ENCODE results near the gene ITIH3.

Gene ITIH3

GRCh38 chr3:52829906-52830463, 35.4 kb downstream of the ITIH3 start:
- no peak for DNase-seq

DNA sequence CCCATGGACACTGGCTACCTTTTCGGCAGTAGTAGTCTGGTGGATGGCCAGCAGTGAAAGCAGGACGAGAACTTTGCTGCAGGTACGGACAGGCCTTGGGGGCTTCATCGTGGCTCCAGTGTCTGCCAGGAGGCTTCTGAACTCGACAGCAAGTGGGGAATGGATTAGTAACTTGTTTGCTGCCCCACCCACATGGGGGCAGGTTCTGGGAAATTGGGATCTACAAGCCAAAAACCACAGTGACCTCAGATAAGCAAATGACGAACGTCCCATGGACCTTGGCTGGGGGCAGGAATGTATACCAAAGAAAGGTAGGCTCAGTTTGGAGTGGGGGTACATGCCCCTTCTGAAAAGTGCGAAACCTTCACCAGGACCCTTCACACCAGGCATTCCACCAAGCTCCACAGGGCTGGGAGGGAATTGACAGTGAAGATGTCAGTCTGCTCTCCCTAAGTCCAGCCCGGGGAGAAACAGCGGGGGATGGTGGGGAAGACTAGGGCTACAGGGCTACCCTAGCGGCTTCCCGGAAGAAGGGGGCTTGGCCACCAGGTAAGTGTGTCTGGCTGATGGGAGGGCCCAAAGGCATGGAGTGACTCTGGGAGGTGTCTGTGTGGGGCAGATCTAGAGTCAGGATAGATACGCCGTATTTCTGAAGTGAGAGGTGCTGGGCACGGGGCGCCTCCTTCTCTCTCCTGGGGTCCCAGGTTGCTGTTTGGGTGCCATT, 36.1 kb downstream of the ITIH3 start, which contains the start of gene ITIH4:
Gene ITIH4 (minus strand): TSS at position 138 of the 724 bp plus-strand sequence. CDS start 30 bp downstream, at position 108.
- no peak for DNase-seq

DNA sequence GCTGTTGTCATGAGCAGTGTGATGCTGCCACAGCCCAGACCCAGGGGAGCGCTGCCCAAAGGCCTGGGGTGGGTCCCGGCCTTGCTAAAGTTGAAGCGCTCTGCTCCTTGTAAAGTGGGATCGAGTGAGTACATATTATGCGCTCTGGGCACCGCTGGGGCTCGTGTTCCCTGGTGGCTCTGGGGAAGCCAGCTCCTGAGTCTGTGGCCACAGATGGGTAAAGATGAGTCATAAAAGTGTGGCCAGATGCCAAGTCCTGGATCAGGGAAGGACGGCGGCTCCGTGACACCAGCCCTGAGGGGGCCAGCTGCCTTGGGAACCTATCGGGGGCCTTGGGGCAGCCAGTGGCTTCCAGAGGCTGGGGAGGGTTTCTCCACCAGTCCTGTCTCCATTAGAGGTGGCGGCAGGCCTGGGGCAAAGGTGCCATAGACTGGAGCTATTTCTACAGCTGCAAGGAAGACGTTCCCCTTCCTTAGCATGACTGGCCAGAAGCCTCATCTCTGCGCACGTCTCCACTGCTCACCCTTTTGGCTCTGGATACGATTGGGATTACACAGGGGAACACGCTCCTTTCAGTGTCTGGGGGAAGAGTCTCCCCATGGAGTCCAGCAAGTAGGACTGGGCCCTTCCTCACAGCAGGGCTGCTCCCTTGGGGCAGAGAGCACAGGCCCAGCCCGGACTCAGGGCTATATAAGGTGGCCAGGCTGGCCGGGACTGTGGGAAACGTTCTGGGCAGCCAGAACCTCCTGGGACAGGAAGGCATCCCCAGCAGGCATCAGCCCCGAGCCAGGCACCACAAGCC, 37.1 kb downstream of the ITIH3 start:
- no peak for DNase-seq

DNA sequence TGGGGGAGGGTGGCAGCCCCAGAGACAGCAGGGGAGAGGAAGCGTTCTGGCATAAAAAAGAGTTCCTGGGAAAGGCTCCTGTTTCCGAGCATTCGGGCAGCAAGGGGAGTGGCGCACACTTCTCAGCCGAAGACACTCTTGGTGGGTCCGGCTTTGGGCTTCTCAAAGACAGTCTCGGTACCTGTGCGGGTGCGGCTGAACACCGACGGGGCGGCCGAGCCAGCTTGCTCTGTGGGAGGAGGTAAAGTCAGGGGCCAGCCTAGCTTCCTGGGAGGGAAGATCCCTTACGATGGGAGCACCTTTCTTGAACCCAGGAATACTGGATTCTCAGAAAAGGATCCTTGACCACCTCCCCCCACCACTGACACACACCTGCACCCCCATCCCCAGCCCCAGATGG, 38.6 kb downstream of the ITIH3 start:
- no peak for DNase-seq

DNA sequence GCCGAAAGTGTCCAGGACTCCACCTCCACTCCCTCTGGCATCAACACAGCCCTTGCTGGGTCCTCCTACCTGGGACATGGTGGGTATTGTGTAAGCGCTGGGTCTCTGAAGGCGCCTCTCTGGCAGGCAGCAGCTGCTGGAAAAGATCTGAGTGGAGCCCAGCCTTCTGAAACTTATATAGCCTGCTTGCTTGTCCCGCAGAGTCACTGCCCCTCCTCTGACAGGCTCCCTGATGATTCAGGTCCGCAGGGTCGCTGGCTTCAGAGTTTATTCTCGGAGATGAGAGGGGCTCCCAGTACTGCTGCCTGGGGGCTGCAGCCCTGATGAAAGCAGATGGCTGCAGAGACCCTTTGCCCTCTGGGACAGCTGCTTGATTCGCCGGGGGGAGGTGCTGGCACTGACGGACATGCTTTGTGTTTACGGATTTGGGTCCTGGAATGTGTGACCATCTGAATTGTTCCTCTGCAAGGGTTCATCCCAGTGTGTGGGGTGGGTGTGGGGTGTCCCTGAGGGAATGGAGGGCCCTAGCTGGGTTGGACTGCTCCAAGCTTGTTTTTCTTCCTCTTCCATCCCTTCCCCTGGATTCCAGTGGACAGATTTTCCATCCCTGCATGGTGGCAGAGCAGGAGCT, 40.4 kb downstream of the ITIH3 start, which contains the start of gene MUSTN1:
Gene MUSTN1 (minus strand): TSS at position 149 of the 631 bp plus-strand sequence. CDS start 71 bp downstream, at position 78.
- DNase-seq, result no peak

GRCh38 chr3:52835766-52836470, 41.3 kb downstream of the ITIH3 start:
- no peak for DNase-seq

GRCh38 chr3:52836471-52836845, 41.9 kb downstream of the ITIH3 start:
- no peak for DNase-seq

GRCh38 chr3:52836986-52837385, 42.4 kb downstream of the ITIH3 start:
- no peak for DNase-seq

DNA sequence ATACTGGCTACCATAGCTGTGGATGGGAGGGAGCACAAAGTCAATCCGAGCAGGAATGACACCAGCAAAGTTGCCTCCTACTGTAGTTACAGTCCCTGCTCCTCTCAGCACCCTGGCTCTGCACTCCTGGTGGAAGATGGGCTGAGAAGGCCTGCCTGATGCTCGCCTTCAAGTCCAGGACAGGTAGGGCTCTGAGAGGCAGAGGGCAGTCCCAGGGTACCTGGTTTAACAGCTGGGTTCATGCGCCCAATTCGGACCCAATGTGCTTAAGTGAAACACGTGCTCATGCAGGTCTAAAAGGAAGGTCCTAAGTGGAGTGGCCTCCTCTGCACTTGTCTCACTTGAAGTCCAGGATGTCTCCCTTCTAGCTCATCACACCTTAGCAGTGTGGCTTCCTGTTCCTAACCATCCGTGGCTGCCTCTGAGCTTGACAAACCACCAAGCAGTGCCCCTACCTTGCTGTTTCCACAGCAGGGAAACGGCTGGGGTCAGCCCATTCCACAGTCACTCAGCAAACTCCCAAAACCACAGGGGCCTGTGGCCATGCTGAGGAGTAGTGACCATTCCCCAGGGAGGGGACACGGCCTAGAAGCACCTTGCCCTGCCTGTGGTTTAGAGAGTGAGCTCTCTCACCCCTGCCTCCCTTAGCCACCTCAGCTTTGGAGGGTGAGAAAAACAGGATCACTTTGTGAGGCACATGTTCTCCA, 44.1 kb downstream of the ITIH3 start:
- no peak for DNase-seq

DNA sequence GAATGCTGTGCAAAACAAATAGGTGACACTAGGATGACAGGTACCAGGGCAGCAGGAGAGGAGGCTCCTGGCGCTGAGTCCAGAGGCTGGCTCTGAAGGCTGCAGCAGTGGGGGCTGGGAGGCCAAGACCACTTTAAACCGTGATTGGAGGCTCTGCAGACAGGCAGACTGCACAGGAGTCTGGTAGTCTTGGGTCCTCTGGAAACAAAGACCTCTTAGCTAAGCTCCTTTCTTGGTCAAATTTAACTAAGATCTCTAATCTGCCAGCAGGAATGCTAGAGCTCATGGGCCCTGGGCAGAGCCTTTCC, 44.6 kb downstream of the ITIH3 start:
- no peak for DNase-seq

GRCh38 chr3:52839892-52840545, 45.4 kb downstream of the ITIH3 start:
- DNase-seq, result no peak

GRCh38 chr3:52841211-52841980, 46.8 kb downstream of the ITIH3 start:
- no peak for DNase-seq

DNA sequence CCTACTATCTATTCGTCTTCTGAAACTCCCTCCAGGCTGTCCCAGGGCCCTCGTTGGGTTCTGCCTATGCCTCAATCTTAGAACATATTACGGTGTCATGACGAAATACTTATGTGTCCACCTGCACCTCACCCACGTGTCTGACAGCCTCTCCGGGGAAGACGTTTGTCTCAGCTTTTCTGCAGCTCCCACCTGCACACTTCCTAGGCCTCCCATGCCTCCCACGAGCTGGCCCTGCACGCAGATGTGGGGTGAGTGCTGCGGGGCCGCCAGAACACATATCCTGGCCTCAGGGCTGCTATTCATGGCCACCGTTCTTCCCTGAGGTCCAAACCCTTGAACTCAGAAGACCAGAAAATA, 47.4 kb downstream of the ITIH3 start:
- DNase-seq, result no peak

DNA sequence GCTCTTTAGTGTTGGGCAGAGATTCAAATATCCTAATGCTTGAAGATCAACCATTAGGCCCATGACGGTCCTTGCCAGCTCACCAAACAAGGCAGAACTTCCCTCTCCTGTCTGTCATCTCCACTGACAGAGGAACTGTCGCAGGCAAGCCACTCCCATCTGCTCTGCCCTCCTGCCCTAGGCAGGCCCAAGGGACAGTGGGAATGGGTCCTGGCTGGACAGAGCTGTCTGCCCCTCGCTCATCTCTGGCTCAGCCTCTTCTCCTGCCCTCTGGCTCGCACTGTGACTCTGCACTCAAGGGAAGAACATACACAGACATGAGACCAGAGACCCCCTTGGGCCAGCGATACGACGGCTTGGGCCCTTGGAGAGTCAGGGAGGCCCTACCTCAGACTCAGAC, 47.8 kb downstream of the ITIH3 start:
- DNase-seq, result no peak

DNA sequence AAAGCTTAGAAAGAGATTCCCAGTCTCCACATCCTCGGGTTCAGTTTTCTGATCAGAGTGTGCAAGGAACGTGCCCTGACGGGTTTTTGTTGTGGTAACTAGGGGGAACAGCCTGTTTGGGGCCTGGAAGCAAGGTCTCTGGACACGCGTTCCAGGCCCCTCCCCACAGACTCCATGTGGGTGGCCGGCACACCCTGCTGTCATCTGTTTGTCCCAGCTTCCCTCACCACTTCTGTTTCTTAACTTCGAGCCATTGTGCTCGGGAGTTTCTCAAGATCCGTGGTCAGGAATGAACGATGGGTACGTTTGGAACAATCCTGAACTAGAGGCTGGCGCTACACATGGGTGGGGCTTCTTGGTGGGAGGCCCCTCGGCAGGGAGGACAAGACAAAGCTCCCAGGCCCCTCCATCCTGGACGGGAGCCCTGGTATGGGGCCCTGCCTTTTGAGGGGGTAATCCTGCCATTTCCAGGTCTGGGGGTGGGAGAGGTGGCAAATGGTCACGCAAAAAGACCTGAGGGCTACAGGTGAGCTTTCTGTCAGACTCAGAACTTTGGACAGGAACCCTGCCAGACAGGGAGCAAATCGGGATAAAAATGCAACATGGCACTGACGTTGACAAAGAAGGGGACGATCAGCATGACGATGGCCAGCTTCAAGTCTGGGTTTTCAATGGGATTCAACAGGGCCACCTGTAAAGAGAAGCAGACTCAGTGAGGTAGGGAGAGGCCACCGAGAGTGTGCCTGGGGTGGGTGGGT, 48.7 kb downstream of the ITIH3 start:
- no peak for DNase-seq

GRCh38 chr3:52843881-52844280, 49.3 kb downstream of the ITIH3 start:
- no peak for DNase-seq

GRCh38 chr3:52844290-52844975, 49.8 kb downstream of the ITIH3 start:
- no peak for DNase-seq

GRCh38 chr3:52845157-52845556, 50.6 kb downstream of the ITIH3 start:
- DNase-seq, result no peak

DNA sequence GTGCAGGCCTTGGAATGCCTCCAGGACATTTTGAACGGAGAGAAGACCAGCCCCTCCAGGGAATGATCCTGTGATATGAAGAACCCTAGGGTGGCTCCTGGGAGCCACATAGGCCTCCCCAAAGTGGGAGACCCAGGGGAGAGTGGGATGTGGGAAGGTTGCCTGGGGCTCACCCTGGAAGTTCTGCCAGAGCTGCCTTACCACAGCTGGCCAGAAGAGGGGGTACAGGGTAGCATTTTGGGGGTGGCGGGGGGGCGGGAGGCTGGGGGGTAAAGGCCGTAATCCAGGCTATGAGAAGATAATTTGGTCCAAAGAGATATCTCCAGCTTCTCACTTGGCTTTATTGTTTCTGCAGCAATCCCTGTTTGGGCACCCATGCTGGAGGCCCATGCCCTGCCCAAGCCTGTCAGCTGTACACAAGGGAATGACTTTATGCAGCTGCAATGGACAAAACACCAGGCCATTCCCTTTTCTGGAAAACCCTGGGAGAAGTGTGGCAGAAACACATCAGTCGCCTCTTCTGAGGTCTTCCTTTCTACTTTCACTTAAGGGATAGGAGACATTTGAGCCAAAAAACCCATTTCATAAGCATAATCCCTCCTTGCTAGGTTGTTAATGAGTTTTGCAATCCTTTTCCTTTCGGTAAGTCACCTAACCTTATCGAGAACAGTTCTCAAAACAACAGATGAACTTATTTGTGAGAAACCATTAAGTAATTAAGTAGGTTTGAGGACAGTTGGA, 51.3 kb downstream of the ITIH3 start:
- peak; percentile 53 to 54 for DNase-seq

Data from activated T-cell treated with anti-CD3 and anti-CD28 coated beads, Interleukin-2, amount 50 U/mL, for 48 hours (primary cell).